Esophagus squamous epithelium (tissue), 5 donors: ENCODE data around the gene KCTD11. TPM values are rescaled to one million over a fixed set of nuclear protein-coding genes. Genes with fewer than 3 reads are reported as not detected.

Experiments used
- DNase-seq: peaks from one replicate; lab custom pipeline; 2025; lab: John Stamatoyannopoulos, UW
- H3K27ac ChIP-seq, 4 donors: fragments of 200-600 bp; sonication (generic); one replicate each; pipeline ENCODE4 v1.5.1; 2016 to 2019; ENCODE audit warnings: mild to moderate bottlenecking in 1 of 4
- H3K27me3 ChIP-seq, 4 donors: fragments of 200-600 bp; sonication (generic); 1 replicate in 3 of 4; 2 replicates in 1 of 4; pipeline versions ENCODE4 v1.5.1 to v1.6.0; 2017 to 2021; ENCODE audit warnings: antibody characterized with exemption in 1 of 4
- H3K36me3 ChIP-seq, 3 donors: fragments of 200-600 bp; sonication (generic); one replicate each; pipeline ENCODE4 v1.5.1; 2016 to 2019
- H3K4me1 ChIP-seq, 3 donors: fragments of 200-600 bp; sonication (generic); one replicate each; pipeline ENCODE4 v1.5.1; 2017 to 2019
- H3K4me3 ChIP-seq, 4 donors: fragments of 200-600 bp; sonication (generic); 1 replicate in 3 of 4; 2 replicates in 1 of 4; pipeline ENCODE4 v1.5.1; 2016 to 2019; ENCODE audit warnings: mild to moderate bottlenecking in 2 of 4, moderate library complexity in 1 of 4
- H3K9me3 ChIP-seq, 3 donors: fragments of 200-600 bp; sonication (generic); one replicate each; pipeline ENCODE4 v1.5.1; 2016 to 2019
- CTCF ChIP-seq, 6 experiments: fragments of 450-650 bp in 4 of 6; fragments of 200-600 bp in 2 of 6; sonication (generic) in 2 of 6; IDR thresholded peaks; one replicate each; pipeline ENCODE4 v1.5.1; 2016 to 2019; ENCODE audit warnings: antibody characterized with exemption in 6 of 6, mild to moderate bottlenecking in 4 of 6, moderate library complexity in 4 of 6
- POLR2A ChIP-seq, 4 donors: fragments of 450-650 bp; IDR thresholded peaks; one replicate each; pipeline ENCODE4 v1.6.1; 2017; ENCODE audit warnings: antibody characterized with exemption in 4 of 4, mild to moderate bottlenecking in 4 of 4, moderate library complexity in 3 of 4
- WGBS, 2 donors: methylation state at CpG; one replicate each; pipeline ENCODE4 v1.1.5; 2018; 5-methylcytosine and 5-hydroxymethylcytosine counted together
- intact Hi-C: fragments of 100-400 bp; cut with DNase I; formaldehyde crosslinking; loops from one replicate; pipeline ENCODE4 v1.15.0; 2022
- total RNA-seq, 4 donors: library from RNA; depleted of rRNA; stranded (reverse); fragments of >200 nt; gene quantifications; one replicate each; pipeline ENCODE4 v1.1.0, GENCODE V29; 2016
- donor health status: DM: yes; HTN: yes; CAD: no.

Gene KCTD11
- total RNA-seq, 4 donors from 2014 or later = 12.6 to 26.6 (median 22.1) TPM

- intact Hi-C loops = no loop called here
- Histone ChIP-seq H3K27me3 (no peaks in the 10 kb centered on the region), H3K4me3 (no peak overlapping the region), H3K27ac (peak overlapping the region in 3 of 4 donors; percentile 0 to 99 (median 21)), H3K4me1 (peaks cover 37 to 78% (median 49%) of the 10 kb centered on the region in 3 donors), H3K36me3 (peaks cover 39 to 70% (median 53%) of the 10 kb centered on the region in 3 donors), H3K9me3 (no peaks in the 10 kb centered on the region)
- WGBS, 2 donors = 66 to 87% methylated on average over 3 to 4 of the region's 7 CpGs
- DNase-seq = no peak
- TF ChIP-seq POLR2A (IDR thresholded peaks at IDR 0.05) (no peak), CTCF (IDR thresholded peaks at IDR 0.05) (peak in 3 of 6 experiments; percentile 14 to 49 (median 30))
Measured at GRCh38 chr17:7313088-7313889, 38.7 kb upstream of the KCTD11 start.

DNA sequence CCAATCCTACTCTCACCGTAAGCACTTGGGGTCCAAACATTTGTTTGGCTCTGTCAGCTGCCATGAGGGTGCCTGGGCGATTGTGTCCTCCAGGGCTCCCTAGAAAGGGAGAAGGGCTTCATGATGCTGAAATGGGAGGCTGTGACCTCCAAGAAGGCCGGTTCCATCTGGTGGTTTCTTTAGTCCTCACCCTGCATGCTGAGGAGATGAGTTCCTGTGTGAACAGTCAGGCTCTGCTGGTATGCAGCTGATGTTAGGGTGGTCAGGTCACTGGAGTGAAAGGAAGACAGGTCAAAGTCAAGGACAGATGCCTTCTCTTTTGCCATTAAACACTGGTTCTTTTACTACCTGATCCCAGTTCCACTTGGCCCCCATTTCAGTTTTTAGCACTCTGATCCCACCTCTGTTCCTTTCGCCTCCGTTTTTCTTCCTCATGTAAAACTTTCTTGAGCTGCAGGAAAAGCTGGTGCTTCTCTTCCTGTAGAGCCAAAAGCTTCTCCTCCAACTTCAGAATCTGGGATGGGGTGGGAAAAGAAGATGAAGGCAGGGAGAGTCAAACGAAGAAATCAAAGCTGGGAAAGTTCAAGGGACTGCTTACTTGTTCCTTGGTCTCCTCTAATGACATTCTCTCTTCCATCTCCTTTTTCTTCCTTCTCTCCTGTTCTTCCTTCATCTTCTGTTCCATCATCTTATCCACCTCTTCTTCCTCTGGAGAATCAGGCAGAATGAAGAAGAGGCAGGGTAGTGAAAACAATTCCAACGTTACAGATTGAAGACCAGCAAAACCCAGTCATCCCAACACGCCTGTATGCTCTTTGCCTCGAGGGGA is 37.9 kb upstream of the KCTD11 start:
- H3K4me3 ChIP-seq = peak overlapping the region; percentile 85 to 94 (median 90)
- TF ChIP-seq CTCF (IDR thresholded peaks at IDR 0.05) (no peak), POLR2A (IDR thresholded peaks at IDR 0.05) (no peak)
- H3K27ac ChIP-seq = peak overlapping the region; percentile 92 to 99 (median 96)
- H3K27me3 ChIP-seq = no peaks in the 10 kb centered on the region
- intact Hi-C loops = no loop called here
- peaks cover 33 to 74% (median 46%) of the 10 kb centered on the region in 3 donors for H3K4me1 ChIP-seq
- DNase-seq = no peak
- WGBS, 2 donors = 39 to 40% methylated on average over 9 of the region's 9 CpGs
- peaks cover 39 to 78% (median 59%) of the 10 kb centered on the region in 3 donors for H3K36me3 ChIP-seq
- no peaks in the 10 kb centered on the region for H3K9me3 ChIP-seq

- Histone ChIP-seq H3K4me3 (peak within 1 kb of the TSS; percentile 85 to 94 (median 90)), H3K9me3 (no peaks in the 10 kb centered on the region), H3K27me3 (no peaks in the 10 kb centered on the region), H3K27ac (peak within 1 kb of the TSS; percentile 92 to 99 (median 96)), H3K4me1 (peaks cover 25 to 66% (median 37%) of the 10 kb centered on the region in 3 donors), H3K36me3 (peaks cover 35 to 79% (median 54%) of the 10 kb centered on the region in 3 donors)
- WGBS, 2 donors = 0% methylated on average over 5 to 8 of the region's 95 CpGs
- TF ChIP-seq CTCF (IDR thresholded peaks at IDR 0.05) (peak in 1 of 6 experiments; percentile 17), POLR2A (IDR thresholded peaks at IDR 0.05) (peak in 3 of 4 donors; percentile 81 to 88 (median 83))
- peak; percentile 67 for DNase-seq
- intact Hi-C loops = no loop called here
Measured at GRCh38 chr17:7314719-7315569, 37.0 kb upstream of the KCTD11 start, which contains the start of gene GPS2. Gene GPS2 (minus strand): TSS chr17:7315360. CDS start chr17:7315052, 308 bp downstream.

- TF ChIP-seq CTCF (IDR thresholded peaks at IDR 0.05) = no peak
- TF ChIP-seq POLR2A (IDR thresholded peaks at IDR 0.05) = no peak
- intact Hi-C loops = no loop called here
- Histone ChIP-seq H3K27ac (peak overlapping the region; percentile 92 to 99 (median 96)), H3K27me3 (no peaks in the 10 kb centered on the region), H3K4me1 (peaks cover 22 to 58% (median 31%) of the 10 kb centered on the region in 3 donors), H3K9me3 (no peaks in the 10 kb centered on the region), H3K4me3 (peak overlapping the region; percentile 85 to 94 (median 90)), H3K36me3 (peaks cover 34 to 79% (median 53%) of the 10 kb centered on the region in 3 donors)
- no peak for DNase-seq
- 33 to 54% methylated on average over 7 to 9 of the region's 30 CpGs for WGBS, 2 donors
Measured at GRCh38 chr17:7315570-7316235, 36.3 kb upstream of the KCTD11 start.
